ENCODE results near the gene MFAP2. TPM values are rescaled to one million over a fixed set of nuclear protein-coding genes. Genes with fewer than 3 reads are reported as not detected.
"Not testable (repeated sequence)": the region's sequence is repeated elsewhere in the genome, so short reads cannot be mapped to it uniquely, and the experiment has no call there.

MFAP2 gene
- total RNA-seq, 6 donors from 2014 or later = 2.1 to 21.7 (median 7.2) TPM

- no peak for ATAC-seq (ENCODE audit: low FRiP score in 2 of 2)
- no peaks in the 10 kb centered on the region for H3K9me3 ChIP-seq
- WGBS, 2 donors = 91 to 92% methylated on average over 8 of the region's 8 CpGs
- no peaks in the 10 kb centered on the region for H3K27me3 ChIP-seq
- TF ChIP-seq POLR2AphosphoS5 (IDR thresholded peaks at IDR 0.05) (no peak), EP300 (IDR thresholded peaks at IDR 0.05) (no peak), POLR2A (IDR thresholded peaks at IDR 0.05) (no peak)
- TF ChIP-seq, protein P1, sequence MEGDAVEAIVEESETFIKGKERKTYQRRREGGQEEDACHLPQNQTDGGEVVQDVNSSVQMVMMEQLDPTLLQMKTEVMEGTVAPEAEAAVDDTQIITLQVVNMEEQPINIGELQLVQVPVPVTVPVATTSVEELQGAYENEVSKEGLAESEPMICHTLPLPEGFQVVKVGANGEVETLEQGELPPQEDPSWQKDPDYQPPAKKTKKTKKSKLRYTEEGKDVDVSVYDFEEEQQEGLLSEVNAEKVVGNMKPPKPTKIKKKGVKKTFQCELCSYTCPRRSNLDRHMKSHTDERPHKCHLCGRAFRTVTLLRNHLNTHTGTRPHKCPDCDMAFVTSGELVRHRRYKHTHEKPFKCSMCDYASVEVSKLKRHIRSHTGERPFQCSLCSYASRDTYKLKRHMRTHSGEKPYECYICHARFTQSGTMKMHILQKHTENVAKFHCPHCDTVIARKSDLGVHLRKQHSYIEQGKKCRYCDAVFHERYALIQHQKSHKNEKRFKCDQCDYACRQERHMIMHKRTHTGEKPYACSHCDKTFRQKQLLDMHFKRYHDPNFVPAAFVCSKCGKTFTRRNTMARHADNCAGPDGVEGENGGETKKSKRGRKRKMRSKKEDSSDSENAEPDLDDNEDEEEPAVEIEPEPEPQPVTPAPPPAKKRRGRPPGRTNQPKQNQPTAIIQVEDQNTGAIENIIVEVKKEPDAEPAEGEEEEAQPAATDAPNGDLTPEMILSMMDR (IDR thresholded peaks at IDR 0.05) = no peak
- no peak overlapping the region for H3K27ac ChIP-seq
- DNase-seq = no peak
- peaks cover 6 to 20% (median 9%) of the 10 kb centered on the region in 4 donors for H3K4me1 ChIP-seq
- H3K36me3 ChIP-seq = peaks cover 0 to 31% (median 10%) of the 10 kb centered on the region in 4 donors
- H3K4me3 ChIP-seq = no peak overlapping the region
These were observed 23.6 kb downstream of the MFAP2 start for GRCh38 chr1:16956775-16957174.

DNA sequence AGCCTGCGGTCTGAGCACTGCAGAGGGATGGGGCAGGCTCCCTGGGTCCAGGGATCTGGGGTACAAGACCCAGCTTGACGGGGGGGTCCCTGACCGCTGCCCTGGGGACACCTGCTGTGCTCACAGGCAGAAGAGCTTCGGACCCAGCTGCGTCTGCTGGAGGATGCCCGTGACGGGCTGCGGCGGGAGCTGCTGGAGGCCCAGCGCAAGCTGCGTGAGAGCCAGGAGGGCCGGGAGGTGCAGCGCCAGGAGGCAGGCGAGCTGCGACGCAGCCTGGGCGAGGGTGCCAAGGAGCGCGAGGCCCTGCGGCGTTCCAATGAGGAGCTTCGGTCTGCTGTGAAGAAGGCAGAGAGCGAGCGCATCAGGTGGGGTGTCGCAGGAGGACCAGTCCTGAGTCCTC, 25.2 kb downstream of the MFAP2 start:
- H3K4me3 ChIP-seq = no peak overlapping the region
- H3K27ac ChIP-seq = no peak overlapping the region
- DNase-seq = peak in 1 of 2 donors; percentile 80
- H3K36me3 ChIP-seq = peaks cover 0 to 31% (median 10%) of the 10 kb centered on the region in 4 donors
- TF ChIP-seq EP300 (IDR thresholded peaks at IDR 0.05) (no peak), POLR2A (IDR thresholded peaks at IDR 0.05) (no peak)
- no peaks in the 10 kb centered on the region for H3K9me3 ChIP-seq
- no peak for ATAC-seq (ENCODE audit: low FRiP score in 2 of 2)
- H3K27me3 ChIP-seq = no peaks in the 10 kb centered on the region
- WGBS, 2 donors = 94 to 96% methylated on average over 13 to 25 of the region's 25 CpGs
- peaks cover 2 to 9% (median 3%) of the 10 kb centered on the region in 4 donors for H3K4me1 ChIP-seq

DNA sequence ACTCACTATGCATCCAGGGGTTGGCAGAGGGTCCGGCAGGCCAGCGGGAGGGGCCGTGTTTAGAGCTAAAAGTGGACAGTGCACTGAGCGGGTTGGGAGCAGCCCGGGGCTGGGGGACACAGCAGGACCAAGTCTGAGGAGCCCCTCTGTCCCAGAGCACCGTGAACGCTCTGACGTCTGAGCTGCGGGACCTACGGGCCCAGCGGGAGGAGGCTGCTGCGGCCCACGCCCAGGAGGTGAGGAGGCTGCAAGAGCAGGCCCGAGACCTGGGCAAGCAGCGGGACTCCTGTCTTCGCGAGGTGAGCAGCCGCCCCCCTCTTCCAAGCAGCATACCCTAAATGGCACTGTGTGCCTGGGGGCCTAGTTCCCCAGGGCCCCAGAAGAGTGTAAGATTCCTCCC, 25.8 kb downstream of the MFAP2 start:
- no peak overlapping the region for H3K4me3 ChIP-seq
- H3K36me3 ChIP-seq = peaks cover 0 to 31% (median 10%) of the 10 kb centered on the region in 4 donors
- H3K27ac ChIP-seq = no peak overlapping the region
- no peaks in the 10 kb centered on the region for H3K27me3 ChIP-seq
- no peaks in the 10 kb centered on the region for H3K9me3 ChIP-seq
- peaks cover 0 to 7% (median 3%) of the 10 kb centered on the region in 4 donors for H3K4me1 ChIP-seq
- 94 to 95% methylated on average over 11 to 18 of the region's 18 CpGs for WGBS, 2 donors
- DNase-seq (peak in 1 of 2 donors; percentile 67), ATAC-seq (ENCODE audit: low FRiP score in 2 of 2) (no peak)
- TF ChIP-seq, protein P1 (IDR thresholded peaks at IDR 0.05) = no peak
- TF ChIP-seq POLR2A (IDR thresholded peaks at IDR 0.05) (no peak), EP300 (IDR thresholded peaks at IDR 0.05) (no peak), POLR2AphosphoS5 (IDR thresholded peaks at IDR 0.05) (no peak)

- not testable (repeated sequence) for H3K9me3 ChIP-seq; H3K27ac ChIP-seq; DNase-seq; H3K27me3 ChIP-seq; H3K4me3 ChIP-seq; H3K4me1 ChIP-seq; ATAC-seq (ENCODE audit: low FRiP score in 2 of 2)
- H3K36me3 ChIP-seq = peaks cover 0 to 40% (median 15%) of the 10 kb centered on the region in 4 donors
- 86 to 89% methylated on average over 4 of the region's 4 CpGs for WGBS, 2 donors
These were observed 28.0 kb downstream of the MFAP2 start for GRCh38 chr1:16952376-16952775.

DNA sequence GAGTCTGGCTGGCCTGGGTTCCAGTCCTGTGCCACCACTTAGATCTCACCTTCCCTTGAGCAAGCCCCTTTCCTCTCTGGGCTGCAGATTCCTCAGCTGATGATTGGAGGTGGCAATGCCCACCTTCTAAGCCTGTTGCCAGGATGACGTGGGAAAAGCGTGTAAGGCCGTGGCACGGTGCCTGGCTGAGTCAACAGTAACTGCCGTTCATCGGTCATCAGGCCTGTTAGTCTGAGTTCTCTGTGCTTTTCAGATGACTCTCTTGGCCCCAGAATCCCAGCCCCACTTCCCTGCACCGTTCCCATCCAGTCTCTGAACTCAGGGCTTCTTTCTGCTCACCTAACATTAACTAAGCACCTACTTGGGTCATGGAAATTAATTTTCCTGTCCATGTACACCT, 31.4 kb downstream of the MFAP2 start:
- H3K9me3 ChIP-seq; ATAC-seq (ENCODE audit: low FRiP score in 2 of 2); H3K4me1 ChIP-seq; H3K27ac ChIP-seq; H3K4me3 ChIP-seq; H3K27me3 ChIP-seq; DNase-seq: not testable (repeated sequence)
- WGBS, 2 donors = 69 to 100% methylated on average over 1 to 7 of the region's 7 CpGs
- peaks cover 0 to 38% (median 24%) of the 10 kb centered on the region in 4 donors for H3K36me3 ChIP-seq

- not testable (repeated sequence) for H3K27me3 ChIP-seq, H3K9me3 ChIP-seq, H3K4me1 ChIP-seq, H3K27ac ChIP-seq, H3K4me3 ChIP-seq
- DNase-seq (peak in 1 of 2 donors; percentile 76), ATAC-seq (ENCODE audit: low FRiP score in 2 of 2) (peak in 1 of 2 donors; percentile 6)
- H3K36me3 ChIP-seq = peaks cover 0 to 43% (median 28%) of the 10 kb centered on the region in 4 donors
- 87 to 88% methylated on average over 24 to 26 of the region's 26 CpGs for WGBS, 2 donors
These were observed 32.0 kb downstream of the MFAP2 start for GRCh38 chr1:16948282-16948891.

DNA sequence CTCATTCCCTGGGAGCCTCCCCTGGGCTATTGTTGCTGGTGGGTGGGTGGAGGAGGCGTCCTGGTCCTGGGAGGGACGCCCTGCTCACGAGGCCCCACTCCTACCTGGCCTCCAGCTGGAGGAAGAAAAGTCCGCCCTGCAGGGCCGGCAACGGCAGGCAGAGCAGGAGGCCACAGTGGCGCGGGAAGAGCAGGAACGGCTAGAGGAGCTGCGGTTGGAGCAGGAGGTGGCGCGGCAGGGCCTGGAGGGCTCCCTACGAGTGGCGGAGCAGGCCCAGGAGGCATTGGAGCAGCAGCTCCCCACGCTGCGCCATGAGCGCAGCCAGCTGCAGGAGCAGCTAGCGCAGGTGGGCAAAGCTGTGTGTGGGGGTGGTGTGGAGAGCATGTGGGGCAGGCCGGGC, 33.8 kb downstream of the MFAP2 start:
- Histone ChIP-seq H3K9me3 (no peaks in the 10 kb centered on the region), H3K4me3 (no peak overlapping the region), H3K36me3 (peaks cover 0 to 52% (median 30%) of the 10 kb centered on the region in 4 donors), H3K27ac (no peak overlapping the region), H3K27me3 (no peaks in the 10 kb centered on the region), H3K4me1 (peaks cover 0 to 1% (median 0%) of the 10 kb centered on the region in 4 donors)
- peak in 1 of 2 donors; percentile 1 for ATAC-seq (ENCODE audit: low FRiP score in 2 of 2)
- 92 to 93% methylated on average over 19 of the region's 19 CpGs for WGBS, 2 donors
- no peak for TF ChIP-seq POLR2AphosphoS5 (IDR thresholded peaks at IDR 0.05)
- TF ChIP-seq, protein P1 (IDR thresholded peaks at IDR 0.05) = no peak
- TF ChIP-seq POLR2A (IDR thresholded peaks at IDR 0.05) = no peak
- no peak for TF ChIP-seq EP300 (IDR thresholded peaks at IDR 0.05)
- no peak for DNase-seq

- not testable (repeated sequence) for H3K27me3 ChIP-seq, H3K9me3 ChIP-seq, DNase-seq, H3K4me3 ChIP-seq, H3K4me1 ChIP-seq, H3K27ac ChIP-seq
- ATAC-seq (ENCODE audit: low FRiP score in 2 of 2) = peak in 1 of 2 donors; percentile 7
- 88 to 95% methylated on average over 13 of the region's 13 CpGs for WGBS, 2 donors
- H3K36me3 ChIP-seq = peaks cover 0 to 57% (median 31%) of the 10 kb centered on the region in 4 donors
These were observed 34.2 kb downstream of the MFAP2 start for GRCh38 chr1:16946185-16946584.

- not testable (repeated sequence) for DNase-seq, H3K27ac ChIP-seq, H3K27me3 ChIP-seq, H3K4me1 ChIP-seq, H3K4me3 ChIP-seq, H3K9me3 ChIP-seq
- WGBS, 2 donors = 89 to 95% methylated on average over 9 of the region's 9 CpGs
- peaks cover 0 to 62% (median 31%) of the 10 kb centered on the region in 4 donors for H3K36me3 ChIP-seq
- peak in 1 of 2 donors; percentile 2 for ATAC-seq (ENCODE audit: low FRiP score in 2 of 2)
These were observed 34.9 kb downstream of the MFAP2 start for GRCh38 chr1:16945512-16945911.
